Measurements from ENCODE around the gene KY.

Gene KY

GRCh38 chr3:134644731-134645514, 5.9 kb downstream of the KY start:
- no peak for DNase-seq (ENCODE audit: low read depth)

DNA sequence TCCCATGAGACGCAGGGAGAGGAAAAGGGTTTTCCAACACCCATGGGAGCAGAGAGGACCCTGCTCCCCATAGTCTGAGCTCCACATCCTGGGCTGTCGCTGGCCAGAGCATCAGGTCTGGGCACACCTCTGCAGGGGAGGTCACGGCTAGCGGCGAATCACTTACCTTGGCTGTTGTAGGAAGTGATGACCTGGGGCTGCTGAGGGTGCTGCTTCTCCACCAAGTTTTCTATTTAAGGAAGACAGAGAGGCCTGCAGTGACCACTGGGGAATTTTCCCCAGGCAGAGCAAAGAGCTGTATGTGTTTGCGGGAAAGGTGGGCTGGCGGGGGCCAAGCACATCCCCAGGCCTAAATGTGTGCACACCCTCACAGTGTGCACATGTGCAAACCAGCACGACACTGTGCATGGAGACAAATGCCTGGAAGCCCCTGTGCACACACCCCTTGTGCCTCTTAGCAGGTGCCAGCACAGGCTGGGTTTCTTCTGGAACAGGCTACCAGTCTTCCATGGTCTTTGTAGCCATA, 7.6 kb downstream of the KY start:
- DNase-seq (ENCODE audit: low read depth), result no peak

- no peak for DNase-seq (ENCODE audit: low read depth)
These were observed 8.2 kb downstream of the KY start for GRCh38 chr3:134642445-134643149.

GRCh38 chr3:134641671-134642300, 9.0 kb downstream of the KY start:
- DNase-seq (ENCODE audit: low read depth), result no peak

DNA sequence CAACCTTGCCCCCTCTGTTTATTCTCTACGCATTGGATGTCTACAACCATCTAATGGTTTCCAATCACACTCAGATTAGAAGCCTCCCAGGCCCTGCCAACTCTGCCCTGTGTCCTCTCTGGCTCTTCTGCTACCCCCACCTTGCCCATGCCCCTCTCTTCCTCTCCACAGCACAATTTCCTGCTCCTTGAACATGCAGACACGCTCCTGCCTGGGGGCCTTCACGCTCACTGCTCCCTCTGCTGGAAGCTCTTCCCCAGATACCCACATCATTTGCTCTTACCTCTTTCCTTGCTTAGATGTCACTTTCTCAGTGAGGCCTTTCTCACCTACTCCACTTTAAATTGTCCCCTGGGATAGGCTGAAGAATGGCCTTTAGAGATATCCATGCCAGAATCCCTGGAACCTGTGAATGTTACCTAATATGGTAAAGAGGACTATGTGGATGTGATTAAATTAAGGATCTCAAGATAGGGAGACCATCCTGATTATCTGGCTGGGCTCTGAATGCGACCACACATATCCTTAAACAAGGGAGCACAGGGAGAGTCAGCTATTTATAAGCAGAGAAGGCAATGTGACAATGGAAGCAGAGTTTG, 9.9 kb downstream of the KY start:
- DNase-seq (ENCODE audit: low read depth), result no peak

DNA sequence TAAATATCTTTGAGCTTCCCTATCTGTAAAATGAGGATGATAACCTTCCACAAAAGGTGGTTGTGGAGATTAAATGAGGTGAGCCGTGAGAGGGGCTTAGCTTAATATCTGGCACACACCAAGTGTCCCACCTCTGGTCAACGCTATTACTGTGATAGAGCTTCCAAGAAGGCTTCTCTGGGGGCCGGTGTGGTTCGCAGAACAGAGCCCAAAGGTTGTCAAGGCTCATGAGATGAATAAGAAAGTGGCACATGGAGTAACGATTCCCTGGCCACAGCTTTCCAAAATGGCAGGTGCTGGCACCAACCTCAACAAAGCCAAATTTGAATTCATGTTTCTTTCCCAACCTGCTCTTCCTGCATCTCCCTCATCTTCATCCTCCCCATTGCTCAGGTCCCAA, 10.4 kb downstream of the KY start:
- no peak for DNase-seq (ENCODE audit: low read depth)

- DNase-seq (ENCODE audit: low read depth), result no peak
These were observed 12.3 kb downstream of the KY start for GRCh38 chr3:134638385-134639030.

GRCh38 chr3:134636406-134636805, 14.4 kb downstream of the KY start:
- DNase-seq (ENCODE audit: low read depth), result no peak

DNA sequence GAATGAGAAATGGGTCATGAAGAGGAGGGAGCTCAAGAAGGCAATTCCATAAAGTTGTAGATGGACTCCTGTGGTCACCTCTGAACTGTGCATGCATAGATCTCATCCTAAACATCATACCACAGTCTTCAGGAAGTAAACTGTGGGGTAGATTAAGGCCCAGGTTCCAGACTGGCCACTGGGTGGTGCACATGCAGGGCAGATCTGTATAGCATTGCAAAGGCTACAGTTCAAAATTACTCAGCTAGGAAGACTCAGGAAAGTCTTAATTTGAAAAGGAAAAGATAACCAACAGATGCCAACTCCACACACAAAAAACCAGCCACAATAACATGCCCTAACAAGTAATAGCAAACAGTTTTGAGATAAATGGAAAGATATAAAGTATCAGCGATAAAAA, 20.3 kb downstream of the KY start:
- DNase-seq (ENCODE audit: low read depth), result no peak

GRCh38 chr3:134628884-134629283, 21.9 kb downstream of the KY start:
- no peak for DNase-seq (ENCODE audit: low read depth)

DNA sequence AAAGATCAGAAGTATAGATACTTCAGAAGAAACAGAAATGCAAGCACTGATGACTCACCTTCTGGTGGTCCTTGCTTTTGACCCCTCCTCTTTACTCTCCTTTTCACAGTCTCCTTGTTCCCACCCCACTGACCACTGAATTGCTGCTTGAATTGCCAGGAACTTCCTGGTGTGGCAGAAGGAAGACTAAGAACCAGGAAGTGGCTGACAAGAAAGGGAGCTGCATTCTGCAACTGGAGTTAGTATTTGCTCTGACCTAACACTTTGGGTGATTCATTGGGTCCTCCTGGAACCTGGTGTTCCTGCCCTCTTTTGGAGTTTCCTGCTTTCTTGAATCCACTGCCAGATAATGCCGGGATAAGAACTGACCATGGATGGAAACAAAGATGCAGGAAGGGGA, 23.0 kb downstream of the KY start:
- DNase-seq (ENCODE audit: low read depth), result no peak

GRCh38 chr3:134625885-134626741, 24.7 kb downstream of the KY start:
- DNase-seq (ENCODE audit: low read depth), result no peak

DNA sequence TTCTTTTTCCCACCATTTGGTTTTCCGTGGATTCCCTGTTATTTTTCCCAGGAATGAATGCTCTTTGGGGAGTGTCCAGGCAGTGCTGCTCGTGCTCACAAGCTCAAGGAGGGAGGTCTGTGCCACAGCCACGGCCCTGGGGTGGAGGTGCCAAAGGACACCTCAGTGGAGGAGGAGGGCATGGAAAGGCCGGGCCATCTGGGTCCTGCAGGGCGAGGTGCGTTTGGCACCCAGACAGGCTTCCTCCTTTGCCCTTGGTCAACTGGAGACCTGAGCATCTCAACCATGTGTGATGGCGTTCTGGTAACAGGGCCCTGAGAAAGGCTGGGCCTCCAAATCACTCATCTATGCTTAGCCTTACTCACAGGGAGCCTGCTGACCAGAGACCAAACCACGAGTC, 25.4 kb downstream of the KY start:
- no peak for DNase-seq (ENCODE audit: low read depth)

DNA sequence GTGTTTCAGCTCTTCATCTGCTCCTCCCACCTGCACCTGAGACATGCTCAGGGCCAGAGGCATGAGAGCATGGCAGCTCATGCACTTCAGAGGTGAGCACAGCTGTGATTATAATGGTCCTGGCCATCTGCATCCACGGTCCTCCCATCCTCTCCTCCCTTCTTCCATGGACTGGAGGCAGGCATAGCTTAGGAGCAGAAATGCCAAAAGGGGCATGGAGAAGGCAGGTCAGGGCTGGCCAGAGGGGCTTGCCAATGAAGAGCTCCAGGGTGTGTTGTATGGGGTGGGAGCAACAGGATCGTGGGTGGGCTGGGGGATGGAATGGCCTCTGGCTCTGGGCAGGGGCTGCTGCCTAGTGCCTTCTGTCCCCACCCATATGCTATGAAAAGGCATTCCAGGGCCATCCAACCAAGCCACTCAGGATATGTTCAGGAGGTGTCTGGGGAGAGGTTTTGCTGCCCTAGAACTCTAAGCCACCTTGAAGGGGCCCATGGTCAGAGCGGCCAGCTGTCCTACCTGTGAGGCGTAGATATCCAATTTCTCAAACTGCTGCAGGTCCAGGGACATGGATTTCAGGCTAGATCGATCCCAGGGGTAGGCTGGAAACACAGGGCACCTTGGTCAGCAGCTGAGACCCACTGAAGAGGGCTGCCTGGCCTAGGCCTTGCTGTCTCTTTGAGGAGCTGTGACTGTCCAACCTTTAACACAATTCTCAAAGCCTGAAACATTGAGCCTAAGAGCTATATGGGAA, 26.1 kb downstream of the KY start:
- DNase-seq (ENCODE audit: low read depth), result no peak

- DNase-seq (ENCODE audit: low read depth), result no peak
These were observed 27.1 kb downstream of the KY start for GRCh38 chr3:134623615-134624245.

DNA sequence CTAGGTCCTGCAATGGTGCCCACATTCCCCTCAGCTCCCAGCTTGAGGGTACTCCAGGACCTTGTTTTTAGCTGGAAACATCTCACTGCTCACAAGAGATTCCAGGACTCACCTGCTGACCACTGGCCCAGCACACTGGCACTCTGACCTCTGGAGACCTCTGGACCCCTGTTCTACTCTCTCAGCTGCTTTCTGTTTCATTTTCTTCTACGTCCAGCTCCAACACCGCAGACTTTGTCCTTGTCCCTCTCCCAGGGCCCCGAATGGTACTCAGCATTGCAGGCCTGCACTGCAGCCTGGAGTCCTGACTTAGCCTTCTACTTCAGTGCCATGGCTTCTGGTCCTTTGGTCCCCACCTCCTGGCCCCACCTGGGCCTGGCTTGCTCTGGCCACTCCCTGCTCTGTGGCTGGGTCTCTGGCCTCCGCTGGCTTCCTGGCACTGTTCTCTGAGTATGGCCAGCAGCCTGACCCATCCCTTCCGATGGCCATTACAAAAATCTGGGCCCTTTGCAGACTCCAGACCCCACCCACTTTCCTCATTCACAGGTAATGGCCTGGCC, 27.9 kb downstream of the KY start:
- no peak for DNase-seq (ENCODE audit: low read depth)

DNA sequence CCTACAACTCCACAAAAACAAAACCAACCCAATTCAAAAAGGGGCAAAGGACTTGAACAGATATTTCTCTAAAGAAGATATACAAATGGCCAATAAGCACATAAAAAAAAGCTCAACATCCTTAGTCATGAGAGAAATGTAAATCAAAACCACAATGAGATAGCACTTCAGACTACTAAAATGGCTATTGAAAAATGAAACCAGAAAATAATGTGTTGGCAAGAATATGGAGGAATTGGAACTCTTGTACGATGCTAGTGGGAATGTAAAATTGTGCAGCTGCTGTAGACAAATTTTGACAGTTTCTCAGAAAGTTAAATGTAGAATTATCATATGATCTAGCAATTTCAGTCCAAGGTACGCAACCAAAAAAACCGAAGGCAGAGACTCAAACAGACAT, 29.0 kb downstream of the KY start:
- DNase-seq (ENCODE audit: low read depth), result no peak

DNA sequence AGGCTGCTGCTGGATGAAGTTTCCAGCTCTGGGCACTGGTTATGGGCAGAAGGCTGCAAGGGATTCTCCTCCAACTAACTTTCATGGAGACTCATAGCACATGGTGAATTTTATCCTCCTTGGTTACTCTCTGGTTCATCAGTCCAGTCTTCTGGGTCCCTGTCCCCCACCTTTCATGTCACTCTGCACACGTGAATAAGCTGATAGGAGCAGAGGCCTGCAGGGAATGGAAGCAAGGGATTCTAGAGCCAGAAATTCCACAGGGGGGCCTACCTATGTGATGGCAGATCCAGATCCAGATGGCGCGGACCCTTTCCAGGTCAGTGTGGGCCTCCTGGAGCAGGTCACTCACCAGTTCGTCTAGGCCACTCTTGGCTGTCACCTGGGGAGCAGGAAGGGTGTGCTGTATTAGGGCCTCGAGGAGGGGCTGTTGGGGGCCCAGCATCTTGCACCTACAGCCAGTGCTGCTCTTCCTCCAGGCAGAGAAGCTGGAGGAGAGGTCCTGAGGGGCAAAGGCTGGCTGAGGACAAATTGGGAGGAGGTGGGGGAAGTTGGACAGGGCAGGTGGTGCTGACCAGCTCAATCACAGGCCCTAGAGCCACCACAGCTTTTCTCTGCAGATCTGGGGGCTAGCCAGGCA, 30.2 kb downstream of the KY start:
- DNase-seq (ENCODE audit: low read depth), result no peak

DNA sequence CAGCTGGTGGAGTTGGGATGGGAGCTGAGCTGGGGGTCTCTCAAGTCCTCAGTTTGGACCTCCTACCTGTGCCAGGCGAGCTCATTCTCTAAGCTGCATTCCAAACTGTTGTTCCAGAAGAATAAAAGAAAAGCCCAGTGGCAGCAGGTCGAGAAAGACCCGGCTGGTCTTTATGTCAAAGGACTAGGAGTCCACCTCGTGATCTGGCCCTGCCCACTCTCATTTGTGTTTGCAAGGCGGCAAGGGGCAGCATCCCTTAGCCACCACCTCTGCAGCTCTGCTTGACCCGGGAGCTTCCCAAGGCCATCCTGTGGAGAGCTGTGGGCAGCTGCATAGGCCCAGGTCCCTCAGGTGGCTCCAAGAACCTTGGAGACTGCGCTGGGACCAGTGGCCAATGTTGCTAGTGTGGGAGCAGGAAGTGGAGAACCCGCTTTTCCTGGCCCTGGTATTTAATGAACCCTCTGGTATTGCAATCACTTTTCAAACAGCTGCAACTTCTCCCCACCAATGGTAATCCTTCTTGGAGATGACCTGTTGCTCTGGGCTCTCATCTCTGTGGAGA, 30.9 kb downstream of the KY start:
- no peak for DNase-seq (ENCODE audit: low read depth)

All from GM04504 (cell line).